MCF 10A (cell line): Measurements from ENCODE around the gene EVX1. TPM values are rescaled to one million over a fixed set of nuclear protein-coding genes. Genes with fewer than 3 reads are reported as not detected.

Experiments
- BruUV-seq: library from RNA; stranded (reverse); fragments of 400-500 nt; replicated peaks from 2 replicates; lab custom pipeline; 2021; lab: Mats Ljungman, UMichigan
- CTCF ChIA-PET: fragments of 300-600 bp; sonication (Branson Sonifier 250); formaldehyde crosslinking; extraction: SDS; loops from one replicate; lab custom pipeline; 2021; ENCODE audit warnings: antibody characterized with exemption, inconsistent platforms; lab: Yijun Ruan, JAX
- POLR2A ChIA-PET: fragments of 300-600, 350-650 bp; sonication (Branson Sonifier 250); formaldehyde crosslinking; extraction: SDS; loops from one replicate; lab custom pipeline; 2020; ENCODE audit warnings: antibody characterized with exemption, inconsistent platforms; lab: Yijun Ruan, JAX
- DNase-seq: peaks from one replicate; pipeline ENCODE4 v3.0.0-alpha.2; 2018; ENCODE audit not compliant: unreplicated experiment
- H3K27ac Mint-ChIP-seq: one replicate; pipeline ENCODE4 v1.8.0; 2022; ENCODE audit warnings: mild to moderate bottlenecking, low read depth, mixed read lengths; ENCODE audit not compliant: unreplicated experiment
- H3K27me3 Mint-ChIP-seq: one replicate; pipeline ENCODE4 v1.8.0; 2022; ENCODE audit warnings: mixed read lengths; ENCODE audit not compliant: insufficient read depth, unreplicated experiment
- H3K36me3 Mint-ChIP-seq: one replicate; pipeline ENCODE4 v1.8.0; 2022; ENCODE audit warnings: mild to moderate bottlenecking, moderate library complexity, mixed read lengths; ENCODE audit not compliant: insufficient read depth, unreplicated experiment
- H3K4me1 Mint-ChIP-seq: one replicate; pipeline ENCODE4 v1.8.0; 2022; ENCODE audit warnings: mixed read lengths; ENCODE audit not compliant: insufficient read depth, unreplicated experiment
- H3K4me3 Mint-ChIP-seq: one replicate; pipeline ENCODE4 v1.8.0; 2022; ENCODE audit warnings: mild to moderate bottlenecking, moderate library complexity, mixed read lengths; ENCODE audit not compliant: unreplicated experiment
- H3K9me3 Mint-ChIP-seq: one replicate; pipeline ENCODE4 v1.8.0; 2022; ENCODE audit warnings: mixed read lengths; ENCODE audit not compliant: unreplicated experiment
- CTCF ChIP-seq: fragments of 200-600 bp; IDR thresholded peaks from one replicate; pipeline ENCODE4 v1.8.0; 2022; ENCODE audit warnings: antibody characterized with exemption, mild to moderate bottlenecking; ENCODE audit not compliant: unreplicated experiment
- intact Hi-C: fragments of 100-400 bp; cut with micrococcal nuclease; formaldehyde crosslinking; loops from 2 replicates; pipeline ENCODE4 v1.14.1; 2022
- total RNA-seq: library from RNA; stranded (reverse); gene quantifications from 2 replicates; pipeline ENCODE4 v1.2.3, GENCODE V29; 2022

EVX1 gene
- total RNA-seq, 1 experiment from 2014 or later, result not detected

GRCh38 chr7:27243340-27244163 is 950 bp downstream of the EVX1 start:
- Mint-ChIP-seq H3K36me3 (peaks cover 5% of the 10 kb centered on the region), H3K4me3 (no peak overlapping the region), H3K27me3 (peaks cover 53% of the 10 kb centered on the region), H3K4me1 (peaks cover 13% of the 10 kb centered on the region), H3K9me3 (no peaks in the 10 kb centered on the region), H3K27ac (no peak overlapping the region)
- intact Hi-C loops, result no loop called here
- ChIA-PET CTCF (no interaction called here), POLR2A (no interaction called here)
- BruUV-seq, result no TSS peak
- no peak for DNase-seq
- TF ChIP-seq CTCF, result no peak

- Mint-ChIP-seq H3K4me3 (no peak overlapping the region), H3K9me3 (no peaks in the 10 kb centered on the region), H3K36me3 (peaks cover 5% of the 10 kb centered on the region), H3K4me1 (peaks cover 19% of the 10 kb centered on the region), H3K27ac (no peak overlapping the region), H3K27me3 (peaks cover 53% of the 10 kb centered on the region)
- CTCF ChIA-PET, result no interaction called here
- TF ChIP-seq CTCF, result no peak
- POLR2A ChIA-PET, result no interaction called here
- intact Hi-C loops, result no loop called here
- no TSS peak for BruUV-seq
- no peak for DNase-seq
These were observed 2.0 kb downstream of the EVX1 start for GRCh38 chr7:27244488-27245123.

- BruUV-seq, result no TSS peak
- Mint-ChIP-seq H3K27ac (no peak overlapping the region), H3K27me3 (peaks cover 47% of the 10 kb centered on the region), H3K9me3 (no peaks in the 10 kb centered on the region), H3K36me3 (peaks cover 5% of the 10 kb centered on the region), H3K4me3 (peak overlapping the region; percentile 47), H3K4me1 (peaks cover 19% of the 10 kb centered on the region)
- no peak for DNase-seq
- ChIA-PET POLR2A (interaction anchor here (0.7 kb wide), 1 partner anchor 330 kb away, joined by 3 read pairs; no protein-coding TSS in a partner anchor), CTCF (interaction anchor here (1.0 kb wide), 1 partner anchor 11 kb away, joined by 3 read pairs; no protein-coding TSS in a partner anchor)
- intact Hi-C loops, result no loop called here
- no peak for TF ChIP-seq CTCF
These were observed 2.7 kb downstream of the EVX1 start for GRCh38 chr7:27245124-27245797.
